Stimulated activated CD8-positive, alpha-beta memory T cell treated with anti-CD3 and anti-CD28 coated beads, Interleukin-4, amount 100 ng/mL, for 4 hours (primary cell): ENCODE results near the gene METTL26.

Experiments used
- DNase-seq, 2 donors: peaks; one replicate each; pipeline ENCODE4 v3.0.0-alpha.2; 2020; ENCODE audit warnings: low read depth in 2 of 2, low spot score in 1 of 2

The METTL26 gene

GRCh38 chr16:674968-675883 lies 39.1 kb upstream of the METTL26 start, which contains the start of gene RHBDL1:
RHBDL1 (plus strand) TSS chr16:675671; CDS start chr16:675791, 120 bp downstream.
- no peak for DNase-seq

- DNase-seq = no peak
Observed at GRCh38 chr16:674214-674881, 38.2 kb upstream of the METTL26 start.

DNA sequence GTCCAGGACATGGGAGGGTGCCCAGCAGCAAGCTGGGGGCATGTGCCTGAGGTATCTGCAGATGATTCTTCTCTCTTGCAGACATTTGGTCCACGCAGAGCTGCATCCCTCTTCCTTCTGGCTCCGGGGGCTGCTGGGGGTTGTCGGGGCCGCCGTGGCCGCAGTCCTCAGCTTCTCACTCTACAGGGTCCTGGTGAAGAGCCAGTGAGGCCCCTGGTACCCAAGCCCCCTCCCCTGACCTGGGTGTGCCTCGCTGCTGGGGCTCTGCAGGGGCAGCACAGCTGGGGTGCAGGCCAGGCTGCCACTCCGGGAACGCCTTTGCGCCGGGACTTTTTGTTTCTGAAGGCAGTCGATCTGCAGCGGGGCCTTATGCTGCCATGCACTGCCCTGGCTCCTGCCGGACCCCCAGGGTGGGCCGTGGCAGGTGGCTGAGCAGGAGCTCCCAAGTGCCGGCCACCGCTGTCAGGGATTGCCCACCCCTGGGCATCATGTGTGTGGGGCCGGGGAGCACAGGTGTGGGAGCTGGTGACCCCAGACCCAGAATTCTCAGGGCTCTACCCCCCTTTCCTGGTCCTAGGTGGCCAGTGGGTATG lies 37.4 kb upstream of the METTL26 start:
- DNase-seq = no peak

DNA sequence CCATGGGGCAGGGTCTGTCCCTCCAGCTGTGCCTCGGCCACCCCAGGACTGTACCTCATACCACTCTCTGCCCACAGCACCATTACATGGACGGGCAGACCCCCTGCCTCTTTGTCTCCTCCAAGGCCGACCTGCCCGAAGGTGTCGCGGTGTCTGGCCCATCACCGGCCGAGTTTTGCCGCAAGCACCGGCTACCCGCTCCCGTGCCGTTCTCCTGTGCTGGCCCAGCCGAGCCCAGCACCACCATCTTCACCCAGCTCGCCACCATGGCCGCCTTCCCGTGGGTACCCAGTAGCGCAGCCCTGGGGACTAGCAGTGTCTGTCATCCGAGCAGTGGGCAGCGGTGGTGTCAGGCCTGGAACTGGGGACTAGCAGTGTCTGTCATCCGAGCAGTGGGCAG lies 36.7 kb upstream of the METTL26 start:
- no peak for DNase-seq

GRCh38 chr16:672371-672770 lies 36.3 kb upstream of the METTL26 start:
- no peak for DNase-seq

- DNase-seq = no peak
Observed at GRCh38 chr16:671353-672131, 35.4 kb upstream of the METTL26 start.

DNA sequence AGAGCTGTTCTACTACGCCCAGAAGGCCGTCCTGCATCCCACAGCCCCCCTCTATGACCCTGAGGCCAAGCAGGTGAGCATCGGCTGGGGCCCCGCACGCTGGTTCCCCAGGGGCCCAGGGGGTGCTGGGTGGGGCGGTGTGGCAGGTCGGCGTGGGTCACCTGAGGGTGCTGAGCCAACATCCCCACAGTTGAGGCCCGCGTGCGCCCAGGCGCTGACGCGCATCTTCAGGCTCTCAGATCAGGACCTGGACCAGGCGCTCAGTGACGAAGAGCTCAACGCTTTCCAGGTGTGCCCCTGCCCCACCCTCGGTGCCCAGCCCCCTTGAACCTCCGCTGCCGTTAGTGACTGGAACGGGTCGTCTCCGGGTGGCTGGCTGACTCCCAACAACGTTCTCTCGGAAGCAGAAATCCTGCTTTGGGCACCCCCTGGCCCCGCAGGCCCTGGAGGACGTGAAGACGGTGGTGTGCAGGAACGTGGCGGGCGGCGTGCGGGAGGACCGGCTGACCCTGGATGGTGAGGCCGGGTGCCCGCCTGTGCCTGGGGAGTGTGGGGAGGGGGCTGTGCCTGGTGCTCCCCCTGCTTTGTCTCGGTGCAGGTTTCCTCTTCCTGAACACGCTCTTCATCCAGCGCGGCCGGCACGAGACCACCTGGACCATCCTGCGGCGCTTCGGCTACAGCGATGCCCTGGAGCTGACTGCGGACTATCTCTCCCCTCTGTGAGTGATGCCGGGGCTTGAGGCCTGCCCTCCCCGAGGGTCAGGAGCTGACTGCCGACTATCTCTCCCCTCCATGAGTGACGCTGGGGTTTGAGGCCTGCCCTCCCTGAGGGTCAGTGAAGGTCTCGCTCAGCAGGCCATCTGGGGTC lies 34.6 kb upstream of the METTL26 start:
- no peak for DNase-seq

GRCh38 chr16:669666-670065 lies 33.6 kb upstream of the METTL26 start:
- no peak for DNase-seq

DNA sequence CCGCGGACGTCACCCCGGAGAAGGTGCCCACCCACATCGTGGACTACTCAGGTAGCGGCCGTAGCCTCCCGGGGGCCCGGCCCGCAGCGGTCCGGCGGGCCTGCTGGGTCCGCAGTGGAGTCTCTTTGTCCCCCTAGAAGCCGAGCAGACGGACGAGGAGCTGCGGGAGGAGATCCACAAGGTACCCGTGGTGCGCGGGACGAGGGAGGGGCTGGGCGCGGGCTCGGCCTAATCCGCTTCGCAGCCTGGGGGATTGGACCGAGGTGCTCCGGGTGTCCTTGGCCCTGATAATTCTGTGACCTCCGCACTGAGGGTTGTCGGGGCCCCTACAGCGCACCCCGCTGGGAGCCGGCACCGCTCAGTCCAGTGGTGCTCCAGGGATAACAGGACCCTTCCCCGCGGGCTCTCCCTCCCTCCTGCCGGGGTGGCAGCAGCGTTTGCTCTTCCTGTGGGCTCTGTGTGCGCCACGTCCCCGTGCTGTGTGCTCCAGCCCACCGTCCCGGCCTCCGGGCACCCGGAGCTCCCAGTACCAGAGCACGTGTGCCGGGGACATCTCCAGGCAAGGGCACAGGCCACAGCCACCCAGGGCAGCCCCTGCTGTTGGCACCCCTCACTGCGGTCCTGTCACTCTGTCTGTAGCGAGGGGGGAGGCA lies 32.5 kb upstream of the METTL26 start:
- no peak for DNase-seq

- DNase-seq = peak; percentile 72 to 85
Observed at GRCh38 chr16:667780-668518, 31.8 kb upstream of the METTL26 start, which contains the start of gene RHOT2. RHOT2 (plus strand) TSS chr16:668132; CDS start chr16:668200, 68 bp downstream.

DNA sequence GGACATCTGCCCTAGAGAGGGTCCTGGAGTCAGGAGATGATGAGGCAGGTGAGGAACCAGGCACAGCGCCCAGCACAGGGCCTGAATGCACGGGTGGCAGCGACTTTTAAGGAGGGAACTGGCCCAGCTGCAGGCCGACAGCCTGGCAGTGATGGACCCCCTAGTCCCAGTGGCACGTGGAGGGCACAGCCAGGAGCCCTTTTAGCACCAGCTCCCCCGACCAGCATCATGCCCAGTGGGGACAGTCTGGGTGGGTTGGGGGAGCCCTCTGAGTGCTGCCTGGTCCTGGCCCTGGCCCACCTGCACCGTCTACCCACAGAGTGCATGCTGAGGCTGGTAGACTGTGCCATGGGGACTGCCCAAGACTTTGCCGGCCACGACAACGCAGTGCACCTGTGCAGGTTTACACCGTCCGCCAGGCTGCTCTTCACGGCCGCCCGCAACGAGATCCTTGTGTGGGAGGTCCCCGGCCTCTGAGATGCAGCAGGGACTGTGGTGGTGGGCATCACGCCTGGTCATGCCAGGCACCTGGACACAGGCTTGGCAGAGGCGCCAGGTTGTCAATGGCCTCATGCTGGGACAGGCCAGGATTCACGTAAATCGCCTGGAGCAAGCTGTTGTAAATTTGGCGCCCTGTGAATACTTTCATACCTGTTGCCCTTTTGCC lies 31.1 kb upstream of the METTL26 start:
- DNase-seq = no peak

DNA sequence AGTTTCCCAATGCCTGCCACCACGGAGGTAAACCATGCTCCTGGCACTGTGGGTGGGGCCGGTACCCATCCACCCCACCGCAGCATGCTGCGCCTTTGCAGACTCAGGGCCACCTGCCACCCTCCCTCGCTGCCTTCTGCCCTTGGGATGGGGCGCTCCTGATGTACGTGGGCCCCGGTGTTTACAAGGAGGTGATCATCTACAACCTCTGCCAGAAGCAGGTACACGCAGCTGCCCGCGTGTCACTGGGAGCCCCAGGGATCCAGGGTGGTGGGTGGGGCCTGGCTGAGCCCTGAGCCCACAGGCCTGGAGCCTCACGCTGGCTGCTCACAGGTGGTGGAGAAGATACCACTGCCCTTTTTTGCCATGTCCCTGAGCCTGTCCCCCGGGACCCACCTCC lies 30.5 kb upstream of the METTL26 start:
- DNase-seq = no peak

GRCh38 chr16:662597-662996 lies 26.5 kb upstream of the METTL26 start:
- no peak for DNase-seq

- DNase-seq = no peak
Observed at GRCh38 chr16:662095-662494, 26.0 kb upstream of the METTL26 start.

- no peak for DNase-seq
Observed at GRCh38 chr16:661184-661821, 25.2 kb upstream of the METTL26 start.

GRCh38 chr16:660459-661183 lies 24.5 kb upstream of the METTL26 start:
- peak in 1 of 2 donors; percentile 36 for DNase-seq

DNA sequence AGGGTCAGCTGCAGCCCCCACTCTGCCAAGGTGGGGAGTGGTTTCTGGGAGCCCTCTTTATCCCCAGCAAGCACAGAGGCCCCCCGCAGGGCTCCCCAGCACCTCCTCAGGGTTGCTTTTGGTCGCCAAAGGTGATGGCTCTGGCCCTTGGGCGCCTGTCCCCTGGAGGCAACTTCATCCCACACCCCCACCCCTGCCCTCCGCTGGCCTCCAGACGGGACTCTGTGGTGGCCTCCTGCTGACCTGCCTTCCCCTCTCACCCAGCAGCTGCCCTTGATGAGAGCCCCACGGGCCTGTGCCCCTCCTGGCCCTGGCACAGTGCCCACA lies 24.0 kb upstream of the METTL26 start:
- DNase-seq = no peak
